SIG-M5 (cell line): ENCODE results near the gene AJM1.
"Not testable (repeated sequence)": the region's sequence is repeated elsewhere in the genome, so short reads cannot be mapped to it uniquely, and the experiment has no call there.

Experiments used
- DNase-seq: peaks from one replicate; lab custom pipeline; 2025; lab: John Stamatoyannopoulos, UW

AJM1 gene

DNA sequence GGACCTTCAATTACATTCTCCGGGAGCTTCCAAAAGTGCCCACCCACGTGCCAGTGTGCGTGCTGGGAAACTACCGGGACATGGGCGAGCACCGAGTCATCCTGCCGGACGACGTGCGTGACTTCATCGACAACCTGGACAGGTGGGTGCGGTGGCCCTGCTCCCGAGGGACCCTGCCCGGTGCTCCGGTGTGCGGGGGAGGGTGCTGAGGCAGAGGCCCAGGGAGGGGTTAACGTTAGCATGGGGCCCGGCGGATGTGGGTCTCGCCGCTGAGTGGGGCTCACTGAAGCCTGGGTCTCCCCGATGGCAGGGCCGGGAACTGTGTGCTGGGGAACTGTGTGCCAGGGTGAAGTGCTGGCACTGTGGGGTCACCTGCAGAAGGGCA is 10.6 kb upstream of the AJM1 start:
- DNase-seq: no peak

DNA sequence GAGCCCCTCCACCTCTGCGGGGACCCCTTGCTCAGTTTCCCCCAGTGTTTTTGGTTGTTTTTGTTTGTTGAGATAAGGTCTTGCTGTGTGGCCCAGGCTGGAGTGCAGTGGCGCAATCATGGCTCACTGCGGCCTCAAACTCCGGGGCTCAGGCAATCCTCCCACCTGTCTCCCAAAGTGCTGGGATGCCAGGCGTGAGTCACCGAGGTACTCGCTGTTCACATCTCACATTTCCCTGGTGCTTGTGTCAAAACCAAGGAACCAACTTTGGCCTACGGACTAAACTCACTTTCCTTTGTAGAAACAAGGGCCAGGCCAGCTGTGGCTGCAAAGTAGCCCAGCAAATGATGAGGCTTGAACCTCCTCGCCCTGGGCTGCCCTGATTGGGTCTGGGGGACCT is 9.7 kb upstream of the AJM1 start:
- no peak for DNase-seq

DNA sequence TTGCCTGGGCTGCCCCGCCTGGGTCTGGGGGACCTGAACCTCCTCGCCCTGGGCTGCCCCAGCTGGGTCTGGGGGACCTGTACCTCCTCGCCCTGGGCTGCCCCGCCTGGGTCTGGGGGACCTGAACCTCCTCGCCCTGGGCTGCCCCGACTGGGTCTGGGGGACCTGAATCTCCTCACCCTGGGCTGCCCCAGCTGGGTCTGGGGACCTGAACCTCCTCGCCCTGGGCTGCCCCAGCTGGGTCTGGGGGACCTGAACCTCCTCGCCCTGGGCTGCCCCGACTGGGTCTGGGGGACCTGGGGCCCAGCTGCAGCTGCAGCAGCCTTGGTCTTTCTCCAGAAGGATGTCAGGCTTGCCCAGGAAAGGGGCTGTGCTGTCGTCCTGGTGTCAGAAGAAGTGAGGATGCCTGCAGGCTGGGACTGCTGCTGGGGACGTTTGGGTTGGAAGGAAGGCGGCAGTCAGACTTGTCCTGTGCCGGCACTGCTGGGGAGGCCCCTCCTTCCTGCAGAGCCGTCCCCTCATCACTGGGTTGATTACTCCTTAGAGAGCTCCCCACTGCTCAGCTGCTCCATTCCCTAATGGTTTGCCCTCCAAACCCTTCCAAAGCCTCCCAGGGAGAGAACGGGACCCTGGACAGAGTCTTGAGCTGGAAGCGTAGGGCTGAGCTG is 8.8 kb upstream of the AJM1 start:
- not testable (repeated sequence) for DNase-seq

DNA sequence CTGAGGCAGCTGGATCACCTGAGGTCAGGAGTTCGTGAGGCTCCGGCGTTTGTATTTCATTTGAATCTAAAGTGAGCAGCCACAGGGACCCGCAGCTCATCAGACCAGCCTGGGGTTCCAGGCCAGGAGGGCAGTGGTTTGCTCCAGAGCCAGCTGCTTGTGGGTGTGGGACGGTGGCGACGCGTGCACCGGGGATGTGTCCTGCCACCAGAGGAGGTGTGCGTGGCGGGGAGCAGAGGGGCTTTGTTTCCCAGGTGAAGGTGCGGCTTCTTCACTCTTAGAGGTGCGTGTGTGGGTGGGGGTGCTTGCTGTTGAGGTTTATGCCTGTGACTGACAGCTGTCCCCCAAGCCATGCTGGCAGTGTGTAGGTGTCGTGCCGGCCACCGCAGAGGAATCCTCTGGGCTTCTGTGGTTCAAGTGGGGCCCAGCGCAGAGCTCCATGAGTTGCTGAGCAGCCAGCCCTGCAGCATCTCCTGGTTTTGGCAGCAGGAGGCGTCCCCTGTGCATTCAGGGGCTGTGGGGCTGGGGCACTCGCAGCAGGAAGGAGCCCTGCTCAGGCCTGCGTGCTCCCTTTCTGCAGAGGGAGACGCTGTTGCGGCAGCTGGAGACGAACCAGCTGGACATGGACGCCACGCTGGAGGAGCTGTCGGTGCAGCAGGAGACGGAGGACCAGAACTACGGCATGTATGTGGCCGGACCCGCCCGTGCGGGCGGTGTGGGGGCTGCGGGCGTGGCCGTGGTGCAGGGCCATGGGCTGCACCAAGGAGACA is 6.9 kb upstream of the AJM1 start:
- no peak for DNase-seq

DNA sequence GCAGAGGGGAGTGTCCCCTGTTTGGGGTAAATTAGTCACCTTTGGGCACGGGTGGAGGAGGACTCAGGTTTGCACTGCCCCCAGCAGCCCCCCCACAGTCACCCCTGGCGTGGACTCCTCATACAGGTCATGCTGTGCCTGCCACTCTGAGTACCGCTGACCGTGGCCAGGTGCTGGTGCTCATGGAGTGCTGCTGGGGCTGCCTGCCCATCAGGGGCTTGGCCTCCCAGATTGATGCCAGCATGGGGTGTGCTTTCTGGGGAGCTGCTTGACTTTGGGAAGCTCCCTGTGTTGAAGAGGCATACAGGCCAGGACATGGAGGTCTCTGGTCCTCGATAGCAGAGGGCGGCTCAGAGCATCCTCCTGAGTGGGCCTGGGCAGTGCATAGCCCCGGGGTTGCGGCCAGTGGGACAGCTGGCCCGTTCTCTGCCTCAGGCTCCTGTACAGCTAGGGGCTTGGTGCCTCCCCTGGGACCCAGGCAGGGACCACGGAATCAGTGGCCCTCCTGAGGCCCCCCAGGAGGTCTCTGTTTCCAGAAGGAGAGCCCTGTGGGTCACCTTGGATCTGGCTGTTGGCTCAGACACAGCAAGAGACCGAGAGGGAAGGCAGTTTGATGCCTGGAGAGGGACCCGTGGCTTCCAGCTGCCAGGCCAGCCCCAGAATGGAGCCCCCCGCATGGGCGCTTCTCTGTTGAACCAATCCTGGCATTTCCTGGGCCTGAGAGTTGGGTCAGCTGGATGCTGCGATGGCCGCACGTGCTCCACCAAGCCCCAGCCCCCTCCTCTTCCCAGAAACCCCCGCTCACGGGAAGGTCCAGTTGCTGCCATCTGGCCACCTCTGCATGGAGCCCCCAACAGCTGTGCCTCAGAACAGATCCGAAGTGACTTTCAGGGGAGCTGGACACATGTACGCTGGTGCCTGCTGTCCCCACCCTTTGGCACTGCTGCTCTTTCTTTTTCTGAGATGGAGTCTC is 6.1 kb upstream of the AJM1 start:
- DNase-seq: no peak

DNA sequence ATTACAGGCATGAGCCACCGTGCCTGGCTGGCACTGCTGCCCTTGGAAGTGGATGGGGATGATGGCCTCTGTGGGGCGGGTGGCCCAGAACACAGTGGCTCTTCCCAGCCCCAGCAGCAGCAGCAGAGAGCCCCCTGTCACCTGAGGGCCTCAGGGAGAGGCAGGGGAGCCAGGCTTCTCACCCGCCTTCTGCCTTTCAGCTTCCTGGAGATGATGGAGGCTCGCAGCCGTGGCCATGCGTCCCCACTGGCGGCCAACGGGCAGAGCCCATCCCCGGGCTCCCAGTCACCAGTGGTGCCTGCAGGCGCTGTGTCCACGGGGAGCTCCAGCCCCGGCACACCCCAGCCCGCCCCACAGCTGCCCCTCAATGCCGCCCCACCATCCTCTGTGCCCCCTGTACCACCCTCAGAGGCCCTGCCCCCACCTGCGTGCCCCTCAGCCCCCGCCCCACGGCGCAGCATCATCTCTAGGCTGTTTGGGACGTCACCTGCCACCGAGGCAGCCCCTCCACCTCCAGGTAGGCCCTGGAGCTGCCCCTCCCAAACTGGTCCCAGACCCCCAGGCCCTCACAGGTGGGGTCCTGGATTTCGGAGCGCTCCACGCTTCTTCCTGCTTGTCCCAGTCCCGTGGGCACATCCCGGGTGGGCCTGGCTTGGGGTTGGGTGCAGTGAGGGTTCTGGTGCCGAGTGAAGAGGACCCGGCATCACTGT is 5.0 kb upstream of the AJM1 start:
- DNase-seq: no peak

DNA sequence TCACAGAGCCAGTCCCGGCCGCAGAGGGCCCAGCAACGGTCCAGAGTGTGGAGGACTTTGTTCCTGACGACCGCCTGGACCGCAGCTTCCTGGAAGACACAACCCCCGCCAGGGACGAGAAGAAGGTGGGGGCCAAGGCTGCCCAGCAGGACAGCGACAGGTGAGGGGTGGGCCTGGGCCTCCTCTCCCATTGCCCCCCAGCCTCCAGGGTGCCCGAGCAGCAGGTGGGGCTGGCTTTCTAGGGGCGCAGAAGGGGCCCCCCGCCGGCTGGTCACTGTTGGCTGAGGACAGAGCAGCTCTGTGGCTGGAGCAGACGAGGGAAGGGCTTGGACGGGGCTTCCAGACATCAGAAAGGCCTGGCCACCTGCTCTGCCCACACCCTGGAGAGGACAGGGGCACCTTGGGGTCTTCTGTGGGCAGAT is 4.4 kb upstream of the AJM1 start:
- DNase-seq: not testable (repeated sequence)

DNA sequence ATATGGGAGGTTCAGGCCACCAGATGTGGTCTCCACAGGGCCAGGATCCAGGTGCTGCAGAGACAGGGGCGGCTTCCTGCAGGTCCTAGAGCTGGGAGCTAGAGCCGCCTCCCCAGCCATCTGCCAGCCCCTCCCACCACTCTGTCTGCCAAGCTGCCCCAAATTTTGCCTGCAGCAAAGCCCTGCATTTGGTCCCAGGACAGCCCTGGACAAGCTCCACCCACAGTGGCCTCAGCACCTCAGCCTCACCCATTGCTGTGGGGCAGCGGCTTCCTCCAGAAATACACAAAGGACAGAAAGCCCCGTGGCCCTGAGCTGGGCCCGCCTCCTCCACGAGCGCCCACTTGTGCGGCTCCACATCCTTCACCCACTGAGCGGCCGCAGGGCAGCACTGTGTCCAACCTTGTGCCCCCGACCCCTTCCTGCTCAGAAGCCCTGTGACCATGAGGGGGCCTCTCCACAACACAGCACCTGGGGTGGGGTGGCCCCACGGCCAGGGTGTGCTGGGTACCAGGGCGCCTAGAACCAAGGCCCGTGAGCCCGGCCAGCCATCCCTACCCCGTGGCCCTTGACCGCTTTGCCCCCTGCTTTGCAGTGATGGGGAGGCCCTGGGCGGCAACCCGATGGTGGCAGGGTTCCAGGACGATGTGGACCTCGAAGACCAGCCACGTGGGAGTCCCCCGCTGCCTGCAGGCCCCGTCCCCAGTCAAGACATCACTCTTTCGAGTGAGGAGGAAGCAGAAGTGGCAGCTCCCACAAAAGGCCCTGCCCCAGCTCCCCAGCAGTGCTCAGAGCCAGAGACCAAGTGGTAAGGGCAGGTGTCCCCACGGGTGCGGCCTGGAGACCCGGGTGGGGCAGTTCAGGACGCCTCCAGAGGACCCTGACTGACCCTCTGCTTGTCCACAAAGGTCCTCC is 3.7 kb upstream of the AJM1 start:
- DNase-seq: no peak

DNA sequence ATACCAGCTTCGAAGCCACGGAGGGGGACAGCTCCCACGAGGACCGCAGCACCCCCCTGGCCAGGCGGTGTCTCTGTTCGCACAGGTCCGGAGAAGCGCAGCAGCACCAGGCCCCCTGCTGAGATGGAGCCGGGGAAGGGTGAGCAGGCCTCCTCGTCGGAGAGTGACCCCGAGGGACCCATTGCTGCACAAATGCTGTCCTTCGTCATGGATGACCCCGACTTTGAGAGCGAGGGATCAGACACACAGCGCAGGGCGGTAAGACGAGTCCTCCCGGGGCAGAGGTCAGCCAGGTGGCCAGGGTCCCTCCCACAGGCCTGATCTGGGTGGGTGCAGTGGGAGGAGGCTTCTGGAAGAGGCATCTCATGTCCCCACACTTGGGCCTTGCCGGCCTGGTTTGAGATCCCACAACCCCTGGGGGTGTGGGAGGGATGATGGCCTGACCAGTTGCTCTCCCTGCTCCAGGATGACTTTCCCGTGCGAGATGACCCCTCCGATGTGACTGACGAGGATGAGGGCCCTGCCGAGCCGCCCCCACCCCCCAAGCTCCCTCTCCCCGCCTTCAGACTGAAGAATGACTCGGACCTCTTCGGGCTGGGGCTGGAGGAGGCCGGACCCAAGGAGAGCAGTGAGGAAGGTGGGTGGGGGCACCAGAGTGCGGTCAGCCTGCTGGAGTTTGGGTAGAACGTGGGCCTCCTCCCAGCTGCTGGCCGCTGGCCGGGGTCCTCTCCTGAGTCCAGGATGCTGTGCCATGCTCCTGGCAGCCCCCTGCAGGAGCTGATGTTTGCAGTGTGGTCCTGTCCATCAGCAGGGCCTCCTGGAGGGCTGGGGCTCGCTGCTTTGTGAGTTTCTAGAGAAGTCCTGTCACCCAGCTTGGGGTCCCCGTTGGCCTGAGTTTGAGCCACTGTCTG is 2.8 kb upstream of the AJM1 start:
- no peak for DNase-seq

DNA sequence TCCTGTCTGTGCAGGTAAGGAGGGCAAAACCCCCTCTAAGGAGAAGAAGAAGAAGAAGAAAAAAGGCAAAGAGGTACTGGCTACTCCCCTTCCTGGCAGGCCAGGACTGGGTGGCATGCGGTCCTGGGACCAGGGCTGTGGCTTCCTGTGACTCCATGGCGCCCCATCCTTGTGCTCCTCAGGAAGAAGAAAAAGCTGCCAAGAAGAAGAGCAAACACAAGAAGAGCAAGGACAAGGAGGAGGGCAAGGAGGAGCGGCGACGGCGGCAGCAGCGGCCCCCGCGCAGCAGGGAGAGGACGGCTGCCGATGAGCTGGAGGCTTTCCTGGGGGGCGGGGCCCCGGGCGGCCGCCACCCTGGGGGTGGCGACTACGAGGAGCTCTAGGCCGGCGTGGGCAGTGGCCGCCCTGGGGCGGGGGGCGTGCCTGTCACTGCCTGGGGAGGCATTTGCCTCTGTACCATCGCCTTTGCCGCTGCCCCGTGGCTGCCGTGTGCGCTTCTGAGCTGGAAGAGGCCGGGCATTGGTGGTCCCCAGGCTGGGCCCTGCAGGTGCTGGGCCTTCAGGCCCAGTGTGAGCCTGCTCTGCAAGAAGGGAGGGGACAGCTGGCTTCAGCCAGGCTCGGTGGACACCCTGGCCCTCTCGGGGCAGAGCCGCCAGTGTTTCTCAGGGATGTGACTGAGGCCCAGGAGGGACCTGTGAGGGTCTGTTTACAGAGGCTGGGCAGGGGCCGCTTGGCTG is 2.0 kb upstream of the AJM1 start:
- no peak for DNase-seq

DNA sequence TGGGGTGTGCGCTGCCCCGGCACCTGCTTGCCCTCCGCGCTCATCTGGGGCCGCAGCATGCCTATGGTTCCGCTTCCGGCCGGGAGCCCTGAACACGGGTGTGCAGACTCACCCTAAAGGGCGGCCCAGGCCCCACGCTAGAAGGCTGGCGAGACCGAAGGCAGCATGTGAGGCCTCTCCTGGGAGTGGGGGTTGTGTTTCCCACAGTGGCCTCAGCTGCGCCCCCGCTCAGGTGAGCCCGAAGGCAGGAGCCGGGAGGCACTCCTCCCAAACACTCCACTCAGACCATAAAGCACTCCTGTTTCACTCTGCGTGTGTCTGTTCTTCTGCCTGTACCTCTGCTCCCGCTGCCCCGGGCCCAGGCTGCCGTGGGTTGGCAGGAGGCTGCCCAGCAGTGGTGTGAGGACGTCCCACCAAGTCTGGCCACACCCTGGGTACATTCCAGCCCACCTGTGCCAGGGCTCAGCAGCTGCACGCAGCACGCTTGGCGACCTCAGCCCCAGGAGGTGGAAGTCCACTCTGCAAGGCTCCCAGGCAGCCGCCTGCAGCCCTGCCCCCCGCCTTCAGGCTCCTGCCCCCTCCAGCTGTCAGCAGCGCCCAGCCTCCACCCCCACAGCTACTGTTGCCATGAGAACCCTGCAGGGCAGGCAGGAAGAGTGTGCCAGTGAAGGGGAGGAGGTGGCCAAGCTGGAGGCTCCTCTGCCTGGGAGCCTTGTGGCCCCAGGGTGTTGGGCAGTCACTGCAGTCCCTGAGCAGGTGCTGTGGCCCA is 1.2 kb upstream of the AJM1 start:
- no peak for DNase-seq

DNA sequence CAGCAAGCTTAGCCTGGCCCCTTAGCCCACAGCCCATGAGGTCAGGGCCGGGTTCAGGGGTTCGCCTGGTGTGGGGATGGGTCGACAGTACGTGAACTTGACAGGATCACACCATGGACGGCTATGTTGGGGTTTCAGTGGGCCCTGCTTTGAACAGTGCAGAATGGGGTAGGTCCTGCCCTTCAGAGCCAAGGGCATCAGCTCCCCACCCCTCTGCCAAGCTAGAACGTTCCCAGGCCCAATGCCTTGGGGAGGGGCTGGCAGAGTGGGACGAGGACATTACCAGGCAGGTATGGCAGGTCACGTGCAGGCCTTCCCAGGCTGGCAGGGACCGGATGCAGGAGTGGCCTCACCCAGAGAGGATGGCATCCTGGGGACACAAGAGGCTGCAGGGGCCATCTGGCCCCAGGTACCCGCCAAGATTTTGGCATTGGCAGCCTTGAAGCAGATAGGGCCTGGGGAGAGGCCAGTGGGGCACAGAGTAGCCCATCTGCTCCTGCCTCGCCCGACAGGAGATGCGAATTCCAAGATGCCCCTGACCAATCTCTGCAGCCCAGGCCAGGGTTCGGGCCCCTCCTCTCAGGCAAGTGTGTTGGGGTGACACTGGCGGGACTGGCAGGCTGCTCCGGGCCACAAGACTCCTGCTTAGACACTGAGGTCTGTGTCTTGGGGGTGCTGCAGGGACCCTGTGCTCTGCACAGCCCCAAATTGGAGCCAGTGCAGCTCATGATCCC is 465 bp upstream of the AJM1 start:
- not testable (repeated sequence) for DNase-seq

DNA sequence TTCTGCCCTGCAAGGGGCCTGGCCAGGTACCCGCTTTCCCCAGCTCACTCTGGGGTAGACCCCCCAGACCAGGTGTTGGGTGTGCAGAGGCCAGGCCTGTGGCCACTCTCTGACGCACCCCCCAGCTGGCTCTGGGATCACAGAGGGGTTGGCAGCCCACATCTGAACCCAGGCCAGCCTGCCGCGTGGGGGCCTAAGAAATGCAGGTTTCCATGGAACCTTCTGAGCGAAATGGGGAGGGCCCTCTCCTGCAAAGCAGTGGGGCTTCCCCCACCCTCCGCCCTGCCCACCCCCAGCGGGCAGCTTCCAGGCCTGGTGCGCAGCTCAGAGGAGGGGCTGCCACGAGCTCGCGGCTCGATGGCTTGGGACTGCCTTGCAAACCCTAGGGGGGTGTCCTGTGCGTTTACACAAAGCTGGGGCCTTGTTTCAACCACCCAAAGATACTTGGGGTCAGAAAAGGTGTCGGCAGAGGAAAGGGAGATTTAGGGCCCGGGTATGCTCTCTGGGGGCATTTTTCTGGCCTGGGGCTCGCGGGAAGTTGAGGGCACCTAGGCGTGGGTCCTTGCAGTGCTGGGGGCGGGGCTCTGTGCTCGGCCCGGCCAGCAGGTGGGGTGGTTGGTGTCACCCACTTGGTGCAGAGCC is 1.0 kb downstream of the AJM1 start:
- not testable (repeated sequence) for DNase-seq

DNA sequence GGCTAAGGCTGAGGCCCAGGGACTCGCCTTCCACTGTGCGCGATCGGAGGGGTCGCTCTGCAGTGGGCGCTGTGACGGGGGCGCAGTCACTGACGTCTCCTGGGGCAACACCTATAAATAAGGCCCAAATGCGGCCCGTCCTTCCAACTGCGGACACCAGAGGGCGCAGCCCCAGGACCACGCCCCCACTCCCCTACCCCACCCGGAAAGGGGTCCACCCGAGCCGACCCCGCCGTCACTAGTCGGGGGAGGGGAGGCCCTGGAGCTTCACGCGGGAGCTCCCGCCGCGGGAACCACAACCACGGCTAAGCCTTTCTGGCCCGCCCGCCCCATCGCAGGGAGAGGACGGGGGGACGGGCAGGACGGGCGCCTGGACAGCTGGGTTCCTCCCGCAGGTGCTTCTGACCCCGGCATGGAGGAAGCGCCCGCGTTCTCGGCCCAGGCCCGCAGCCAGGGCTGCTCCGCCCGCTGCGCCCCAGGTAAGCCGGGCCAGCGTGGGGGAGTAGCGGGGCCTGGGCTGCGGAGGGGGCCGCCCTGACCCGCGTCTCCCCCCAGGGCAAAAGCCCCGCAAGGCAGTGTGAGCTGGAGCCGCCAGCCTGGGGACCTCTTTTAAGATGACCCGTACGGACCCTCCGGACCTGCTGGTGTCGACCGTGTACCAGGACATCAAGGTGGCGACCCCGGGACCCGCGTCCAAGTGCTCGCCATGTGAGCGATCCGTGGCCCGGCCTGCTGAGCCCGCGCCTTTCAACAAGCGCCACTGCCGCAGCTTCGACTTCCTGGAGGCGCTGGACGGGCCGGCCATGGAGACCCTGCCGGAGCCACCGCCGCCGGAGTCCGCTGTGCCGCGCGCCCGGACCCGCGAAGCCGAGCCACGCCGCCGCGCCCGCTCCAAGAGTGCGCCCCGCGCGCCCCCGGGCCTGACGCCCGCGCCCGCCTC is 1.8 kb downstream of the AJM1 start:
- DNase-seq: not testable (repeated sequence)

DNA sequence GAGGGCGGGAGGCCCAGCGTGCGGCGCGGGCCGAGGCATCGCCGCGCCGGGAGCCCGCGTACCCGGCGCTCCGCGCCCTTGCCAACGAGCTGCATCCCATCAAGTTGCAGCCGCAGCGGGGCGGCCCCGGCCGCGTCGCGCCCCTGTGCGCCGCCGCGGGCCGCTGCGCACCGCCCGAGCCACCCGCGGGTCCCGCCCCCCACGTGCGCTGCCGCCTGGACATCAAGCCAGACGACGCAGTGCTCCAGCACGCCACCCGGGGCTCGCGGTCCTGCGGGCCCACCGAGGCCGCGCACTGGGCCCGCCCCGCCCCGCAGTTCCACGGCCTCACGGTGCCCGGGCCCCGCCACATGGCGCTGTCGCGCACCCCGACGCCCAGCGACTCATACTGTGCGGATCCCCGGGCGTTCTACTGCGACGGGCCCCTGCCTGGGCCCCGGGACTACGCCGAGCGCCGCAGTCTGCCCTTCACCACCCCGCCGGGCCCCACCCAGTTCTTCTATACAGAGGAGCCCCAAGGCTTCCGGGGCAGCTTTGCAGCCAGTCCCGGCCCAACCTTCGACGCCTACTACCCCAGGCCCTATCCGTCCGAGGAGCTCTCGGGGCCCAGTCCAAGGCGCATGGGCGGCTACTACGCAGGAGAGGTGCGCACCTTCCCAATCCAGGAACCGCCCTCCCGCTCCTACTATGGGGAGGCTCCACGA is 2.6 kb downstream of the AJM1 start:
- no peak for DNase-seq
